Stomach (tissue), 4 donors: ENCODE measurements around the gene TIPARP.

ENCODE experiments used
- EP300 ChIP-seq: sonication (generic); formaldehyde crosslinking; IDR thresholded peaks from one replicate; pipeline ENCODE4 v1.6.1; 2017; ENCODE audit warnings: antibody characterized with exemption
- POLR2A ChIP-seq, 4 donors: fragments of 450-650 bp; IDR thresholded peaks; one replicate each; pipeline ENCODE4 v1.6.1; 2016; ENCODE audit warnings: antibody characterized with exemption in 4 of 4, control low read depth in 2 of 4, mild to moderate bottlenecking in 1 of 4, moderate library complexity in 1 of 4
- POLR2AphosphoS5 ChIP-seq, 3 donors: sonication (generic); formaldehyde crosslinking; IDR thresholded peaks; one replicate each; pipeline ENCODE4 v1.6.1; 2016; ENCODE audit warnings: antibody characterized with exemption in 3 of 3
- TF ChIP-seq, protein P1 (sequence below), 7 experiments: fragments of 450-650 bp in 4 of 7; fragments of 200-600 bp in 3 of 7; sonication (generic) in 3 of 7; IDR thresholded peaks; one replicate each; pipeline ENCODE4 v1.5.1; 2016 to 2019; ENCODE audit warnings: antibody characterized with exemption in 7 of 7, control low read depth in 2 of 7, mild to moderate bottlenecking in 1 of 7

DNA sequence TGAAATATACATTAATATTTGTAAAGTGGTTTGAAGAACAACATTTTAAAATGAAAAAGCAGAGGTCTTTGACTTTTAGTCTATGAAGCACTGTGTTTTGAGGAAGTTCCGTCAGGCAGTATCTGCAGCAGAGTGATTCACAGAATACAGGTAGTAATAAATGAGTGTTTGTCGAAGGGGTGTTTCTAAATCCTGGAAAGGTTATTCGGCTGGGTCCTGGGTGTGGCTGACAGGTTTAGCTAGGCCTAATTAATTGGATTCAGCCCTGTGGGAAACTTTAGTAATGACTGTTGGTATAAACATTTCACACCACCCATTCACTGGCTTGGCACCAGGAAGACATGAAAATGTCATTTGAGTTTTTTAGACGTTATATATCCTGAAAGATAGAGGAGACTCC is 51.3 kb downstream of the TIPARP start:
- TF ChIP-seq POLR2AphosphoS5 (IDR thresholded peaks at IDR 0.05) = peak in 2 of 3 donors; percentile 21 to 47
- TF ChIP-seq, protein P1, sequence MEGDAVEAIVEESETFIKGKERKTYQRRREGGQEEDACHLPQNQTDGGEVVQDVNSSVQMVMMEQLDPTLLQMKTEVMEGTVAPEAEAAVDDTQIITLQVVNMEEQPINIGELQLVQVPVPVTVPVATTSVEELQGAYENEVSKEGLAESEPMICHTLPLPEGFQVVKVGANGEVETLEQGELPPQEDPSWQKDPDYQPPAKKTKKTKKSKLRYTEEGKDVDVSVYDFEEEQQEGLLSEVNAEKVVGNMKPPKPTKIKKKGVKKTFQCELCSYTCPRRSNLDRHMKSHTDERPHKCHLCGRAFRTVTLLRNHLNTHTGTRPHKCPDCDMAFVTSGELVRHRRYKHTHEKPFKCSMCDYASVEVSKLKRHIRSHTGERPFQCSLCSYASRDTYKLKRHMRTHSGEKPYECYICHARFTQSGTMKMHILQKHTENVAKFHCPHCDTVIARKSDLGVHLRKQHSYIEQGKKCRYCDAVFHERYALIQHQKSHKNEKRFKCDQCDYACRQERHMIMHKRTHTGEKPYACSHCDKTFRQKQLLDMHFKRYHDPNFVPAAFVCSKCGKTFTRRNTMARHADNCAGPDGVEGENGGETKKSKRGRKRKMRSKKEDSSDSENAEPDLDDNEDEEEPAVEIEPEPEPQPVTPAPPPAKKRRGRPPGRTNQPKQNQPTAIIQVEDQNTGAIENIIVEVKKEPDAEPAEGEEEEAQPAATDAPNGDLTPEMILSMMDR (IDR thresholded peaks at IDR 0.05) = no peak
- TF ChIP-seq EP300 = no peak
- no peak for TF ChIP-seq POLR2A (IDR thresholded peaks at IDR 0.05)
